HL-60 (cell line): ENCODE measurements around the gene COX6B2.

Experiments used
- DNase-seq, 2 experiments: peaks; one replicate each; pipeline ENCODE4 v3.0.0-alpha.2; 2010 to 2020; ENCODE audit warnings: low read depth in 1 of 2, low spot score in 1 of 2
- H3K27ac ChIP-seq: fragments of 250-450 bp; sonication (Bioruptor Pico); replicated peaks from 2 replicates; pipeline ENCODE4 v1.5.1; 2020; ENCODE audit warnings: mild to moderate bottlenecking, moderate library complexity
- H3K27me3 ChIP-seq: fragments of 250-450 bp; sonication (Bioruptor Pico); 2 replicates; pipeline ENCODE4 v1.5.1; 2021; ENCODE audit warnings: mild to moderate bottlenecking, moderate library complexity; ENCODE audit not compliant: insufficient read depth, poor library complexity, severe bottlenecking
- H3K4me3 ChIP-seq: replicated peaks from 2 replicates; pipeline ENCODE4 v1.5.1; 2011; ENCODE audit warnings: mild to moderate bottlenecking, control low read depth, low read length; ENCODE audit not compliant: insufficient read depth
- CTCF ChIP-seq: IDR thresholded peaks from one replicate; pipeline ENCODE4 v1.5.1; 2011; ENCODE audit warnings: low read length, control low read depth, inconsistent platforms; ENCODE audit not compliant: insufficient read depth
- GABPA ChIP-seq: IDR thresholded peaks from 2 replicates; pipeline ENCODE4 v1.6.1; 2012; ENCODE audit warnings: low read depth
- POLR2AphosphoS5 ChIP-seq: IDR thresholded peaks from 2 replicates; pipeline ENCODE4 v1.6.1; 2012; ENCODE audit warnings: low read depth
- REST ChIP-seq: IDR thresholded peaks from 2 replicates; pipeline ENCODE4 v1.6.1; 2012; ENCODE audit warnings: low read depth; ENCODE audit not compliant: insufficient replicate concordance
- SPI1 ChIP-seq: IDR thresholded peaks from 2 replicates; pipeline ENCODE4 v1.6.1; 2012; ENCODE audit warnings: low read depth, mild to moderate bottlenecking, borderline replicate concordance

Gene COX6B2

GRCh38 chr19:55311397-55311796, 43.1 kb downstream of the COX6B2 start:
- no peak overlapping the region for H3K4me3 ChIP-seq
- TF ChIP-seq SPI1 (no peak), REST (no peak), CTCF (no peak), GABPA (no peak), POLR2AphosphoS5 (no peak)
- DNase-seq: no peak
- no peak overlapping the region for H3K27ac ChIP-seq
- no peaks in the 10 kb centered on the region for H3K27me3 ChIP-seq

- no peak overlapping the region for H3K4me3 ChIP-seq
- no peak overlapping the region for H3K27ac ChIP-seq
- H3K27me3 ChIP-seq: no peaks in the 10 kb centered on the region
- no peak for DNase-seq
- no peak for TF ChIP-seq CTCF
- no peak for TF ChIP-seq SPI1
- no peak for TF ChIP-seq REST
- no peak for TF ChIP-seq GABPA
- no peak for TF ChIP-seq POLR2AphosphoS5
Observed at GRCh38 chr19:55310498-55310897, 44.0 kb downstream of the COX6B2 start.

GRCh38 chr19:55309448-55309847, 45.1 kb downstream of the COX6B2 start:
- no peak for DNase-seq
- TF ChIP-seq GABPA: no peak
- TF ChIP-seq CTCF: no peak
- no peak for TF ChIP-seq POLR2AphosphoS5
- no peak for TF ChIP-seq SPI1
- no peak for TF ChIP-seq REST
- no peak overlapping the region for H3K27ac ChIP-seq
- H3K27me3 ChIP-seq: no peaks in the 10 kb centered on the region
- no peak overlapping the region for H3K4me3 ChIP-seq
